HG03175 (cell line): ENCODE data around the gene UQCR10.

Source experiments
- ATAC-seq: cut with Tn5 transposase; IDR thresholded peaks from one replicate; pipeline ENCODE4 v1.9.1; 2021; ENCODE audit warnings: mild to moderate bottlenecking, moderate library complexity; ENCODE audit not compliant: unreplicated experiment

UQCR10 gene

GRCh38 chr22:29767171-29768051 lies at the start of gene UQCR10:
TSS of gene UQCR10 (plus strand) at chr22:29767369. CDS start at chr22:29767399, 30 bp downstream.
- peak; percentile 65 for ATAC-seq

- ATAC-seq: no peak
Observed at GRCh38 chr22:29717789-29718188, 49.4 kb upstream of the UQCR10 start.

- ATAC-seq: no peak
Observed at GRCh38 chr22:29718949-29719898, 47.9 kb upstream of the UQCR10 start.

GRCh38 chr22:29719899-29720645 lies 47.1 kb upstream of the UQCR10 start, which contains the start of gene CABP7:
TSS of gene CABP7 (plus strand) at chr22:29720003. CDS start at chr22:29720425, 422 bp downstream.
- ATAC-seq: no peak

GRCh38 chr22:29720811-29721323 lies 46.3 kb upstream of the UQCR10 start:
- no peak for ATAC-seq

- ATAC-seq: no peak
Observed at GRCh38 chr22:29722151-29722550, 45.0 kb upstream of the UQCR10 start.

- ATAC-seq: no peak
Observed at GRCh38 chr22:29722587-29722986, 44.6 kb upstream of the UQCR10 start.

- ATAC-seq: no peak
Observed at GRCh38 chr22:29723766-29724165, 43.4 kb upstream of the UQCR10 start.

GRCh38 chr22:29724843-29725242 lies 42.3 kb upstream of the UQCR10 start:
- no peak for ATAC-seq

GRCh38 chr22:29726106-29726505 lies 41.1 kb upstream of the UQCR10 start:
- ATAC-seq: no peak

GRCh38 chr22:29726512-29727130 lies 40.5 kb upstream of the UQCR10 start:
- ATAC-seq: no peak

GRCh38 chr22:29727131-29727523 lies 40.0 kb upstream of the UQCR10 start:
- ATAC-seq: no peak

- no peak for ATAC-seq
Observed at GRCh38 chr22:29729161-29729560, 38.0 kb upstream of the UQCR10 start.

- no peak for ATAC-seq
Observed at GRCh38 chr22:29731058-29731850, 35.9 kb upstream of the UQCR10 start.

- no peak for ATAC-seq
Observed at GRCh38 chr22:29732883-29733282, 34.3 kb upstream of the UQCR10 start.

GRCh38 chr22:29733362-29734201 lies 33.6 kb upstream of the UQCR10 start:
- ATAC-seq: no peak

GRCh38 chr22:29734406-29734805 lies 32.8 kb upstream of the UQCR10 start:
- no peak for ATAC-seq

- ATAC-seq: no peak
Observed at GRCh38 chr22:29734838-29735237, 32.3 kb upstream of the UQCR10 start.
